HepG2 (cell line): Measurements from ENCODE around the gene RAI14. TPM values are rescaled to one million over a fixed set of nuclear protein-coding genes. Genes with fewer than 3 reads are reported as not detected.

ENCODE experiments used
- MYNN ChIP-seq: sonication (generic); formaldehyde crosslinking; IDR thresholded peaks from 2 replicates; pipeline ENCODE4 v1.4.0; 2020; ENCODE audit warnings: mild to moderate bottlenecking, low read depth, missing genetic modification reagents
- NCOA2 ChIP-seq: sonication (generic); formaldehyde crosslinking; IDR thresholded peaks from 2 replicates; pipeline ENCODE4 v1.8.0; 2022; ENCODE audit warnings: inconsistent platforms
- NR1H2 ChIP-seq: sonication (generic); formaldehyde crosslinking; IDR thresholded peaks from 2 replicates; pipeline ENCODE4 v1.8.1; 2022; ENCODE audit warnings: low read depth, missing genetic modification reagents, borderline replicate concordance
- NR2F6 ChIP-seq, 2 experiments: IDR thresholded peaks; 2 replicates each; pipeline ENCODE4 v1.6.1; 2016; ENCODE audit warnings: antibody characterized with exemption in 1 of 2, mild to moderate bottlenecking in 1 of 2
- PHF21A ChIP-seq: sonication (generic); formaldehyde crosslinking; IDR thresholded peaks from 2 replicates; pipeline ENCODE4 v1.5.0; 2020; ENCODE audit warnings: mild to moderate bottlenecking, missing genetic modification reagents
- PRPF4 ChIP-seq: fragments of 200-400 bp; formaldehyde crosslinking; IDR thresholded peaks from 2 replicates; pipeline ENCODE4 v1.6.1; 2016; ENCODE audit warnings: low read length, low read depth; ENCODE audit not compliant: poor library complexity, severe bottlenecking
- SAFB2 ChIP-seq: sonication (generic); formaldehyde crosslinking; IDR thresholded peaks from 2 replicates; pipeline ENCODE4 v1.5.1; 2020; ENCODE audit warnings: missing genetic modification reagents, low read depth, mild to moderate bottlenecking, borderline replicate concordance
- ZNF121 ChIP-seq: sonication (generic); formaldehyde crosslinking; IDR thresholded peaks from 2 replicates; pipeline ENCODE4 v1.5.0; 2020; ENCODE audit warnings: mild to moderate bottlenecking, missing genetic modification reagents
- ZNF136 ChIP-seq: sonication (generic); formaldehyde crosslinking; IDR thresholded peaks from 2 replicates; pipeline ENCODE4 v1.8.1; 2022; ENCODE audit warnings: low read depth, mild to moderate bottlenecking, moderate library complexity, missing genetic modification reagents
- ZNF280B ChIP-seq: sonication (generic); formaldehyde crosslinking; IDR thresholded peaks from 2 replicates; pipeline ENCODE4 v1.5.0; 2020; ENCODE audit warnings: missing genetic modification reagents, mild to moderate bottlenecking, borderline replicate concordance
- ZNF691 ChIP-seq: sonication (generic); formaldehyde crosslinking; IDR thresholded peaks from 2 replicates; pipeline ENCODE4 v1.4.0; 2020; ENCODE audit warnings: missing genetic modification reagents, low read depth, mild to moderate bottlenecking, borderline replicate concordance
- ZNF770 ChIP-seq: sonication (generic); formaldehyde crosslinking; IDR thresholded peaks from 2 replicates; pipeline ENCODE4 v1.5.0; 2020; ENCODE audit warnings: mild to moderate bottlenecking, missing genetic modification reagents
- ZNF782 ChIP-seq: sonication (generic); formaldehyde crosslinking; IDR thresholded peaks from 2 replicates; pipeline ENCODE4 v1.4.0; 2020; ENCODE audit warnings: missing genetic modification reagents, mild to moderate bottlenecking, borderline replicate concordance
- ZNF816 ChIP-seq: sonication (generic); formaldehyde crosslinking; IDR thresholded peaks from 2 replicates; pipeline ENCODE4 v1.8.0; 2022; ENCODE audit warnings: missing genetic modification reagents, mild to moderate bottlenecking, borderline replicate concordance
- polyA plus RNA-seq, 8 experiments: library from polyadenylated mRNA; depleted of rRNA in 3 of 8; stranded (reverse) in 7 of 8; unstranded in 1 of 8; fragments of >200 nt; fragmentation: Illumina TruSeq in 4 of 8; extraction: Trizol in 4 of 8; gene quantifications; 2 replicates each; pipeline versions ENCODE4 v1.2.1 to v1.2.3, GENCODE V29; 2011 to 2016; ENCODE audit warnings: low read depth in 4 of 8, missing spikeins in 1 of 8, mixed read lengths in 1 of 8; ENCODE audit not compliant: insufficient read depth in 1 of 8
- total RNA-seq, 5 experiments: library from RNA; depleted of rRNA; stranded (reverse); fragments of >200 nt; fragmentation: Illumina TruSeq; extraction: Trizol; gene quantifications; 2 replicates each; pipeline ENCODE4 v1.2.3, GENCODE V29; 2016; ENCODE audit warnings: low read depth in 1 of 5
- TF ChIP-seq, protein P1 (sequence below): sonication (generic); formaldehyde crosslinking; IDR thresholded peaks from 2 replicates; pipeline ENCODE4 v1.4.0; 2020; ENCODE audit warnings: missing genetic modification reagents, mild to moderate bottlenecking, borderline replicate concordance
- TF ChIP-seq, protein P2 (sequence below): IDR thresholded peaks from 2 replicates; pipeline ENCODE4 v1.6.1; 2012; ENCODE audit warnings: low read length, improper control_type of control experiment

The RAI14 gene
- total and polyA plus RNA-seq, 2 of the 13 experiments (the other 11 are each of a cell fraction or from before 2014, with no cell fraction given) = 12.6 to 18.2 TPM

DNA sequence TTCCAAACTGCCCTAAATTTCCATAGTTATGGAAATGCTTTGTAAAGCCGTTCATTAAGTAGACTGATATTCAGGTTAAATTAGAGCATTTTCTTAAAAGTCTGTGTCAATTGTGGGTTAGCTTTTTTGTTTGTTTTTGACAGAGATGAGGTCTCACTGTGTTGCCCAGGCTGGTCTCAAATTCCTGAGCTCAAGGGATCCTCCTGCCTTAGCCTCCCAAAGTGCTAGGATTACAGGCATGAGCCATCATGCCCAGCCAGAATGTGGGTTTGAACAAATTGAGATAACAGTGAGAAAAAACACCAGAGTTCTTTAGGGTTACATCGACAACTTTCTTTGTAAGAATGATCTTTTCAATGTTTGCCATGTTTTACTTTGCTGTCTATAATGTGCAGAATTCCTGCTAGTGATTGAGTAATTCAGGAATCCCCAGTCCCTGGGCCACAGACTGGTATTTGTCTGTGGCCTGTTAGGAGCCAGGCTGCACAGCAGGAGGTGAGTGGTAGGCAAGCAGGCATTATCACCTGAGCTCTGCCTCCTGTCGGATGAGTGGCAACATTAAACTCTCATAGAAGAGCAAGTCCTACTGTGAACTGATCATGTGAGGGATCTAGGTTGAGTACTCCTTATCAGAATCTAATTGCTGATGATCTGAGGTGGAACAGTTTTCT is 80.5 kb downstream of the RAI14 start (continued):
- TF ChIP-seq PHF21A (CRISPR knock-in tag) (no peak), NR2F6 (IDR thresholded peaks at IDR 0.05) (no peak), NR2F6 (CRISPR knock-in tag; IDR thresholded peaks at IDR 0.05) (no peak), SAFB2 (CRISPR knock-in tag) (no peak), ZNF782 (CRISPR knock-in tag) (no peak), MYNN (no peak), PRPF4 (no peak), NR1H2 (CRISPR knock-in tag) (no peak), ZNF136 (CRISPR knock-in tag) (no peak), ZNF816 (no peak), ZNF280B (no peak), ZNF121 (CRISPR knock-in tag) (0 out of 2 replicates have a peak, but pooled peaks have one; percentile 35), NCOA2 (CRISPR knock-in tag) (no peak), ZNF770 (CRISPR knock-in tag) (peak; percentile 81), ZNF691 (CRISPR knock-in tag) (no peak)
- TF ChIP-seq, protein P1, sequence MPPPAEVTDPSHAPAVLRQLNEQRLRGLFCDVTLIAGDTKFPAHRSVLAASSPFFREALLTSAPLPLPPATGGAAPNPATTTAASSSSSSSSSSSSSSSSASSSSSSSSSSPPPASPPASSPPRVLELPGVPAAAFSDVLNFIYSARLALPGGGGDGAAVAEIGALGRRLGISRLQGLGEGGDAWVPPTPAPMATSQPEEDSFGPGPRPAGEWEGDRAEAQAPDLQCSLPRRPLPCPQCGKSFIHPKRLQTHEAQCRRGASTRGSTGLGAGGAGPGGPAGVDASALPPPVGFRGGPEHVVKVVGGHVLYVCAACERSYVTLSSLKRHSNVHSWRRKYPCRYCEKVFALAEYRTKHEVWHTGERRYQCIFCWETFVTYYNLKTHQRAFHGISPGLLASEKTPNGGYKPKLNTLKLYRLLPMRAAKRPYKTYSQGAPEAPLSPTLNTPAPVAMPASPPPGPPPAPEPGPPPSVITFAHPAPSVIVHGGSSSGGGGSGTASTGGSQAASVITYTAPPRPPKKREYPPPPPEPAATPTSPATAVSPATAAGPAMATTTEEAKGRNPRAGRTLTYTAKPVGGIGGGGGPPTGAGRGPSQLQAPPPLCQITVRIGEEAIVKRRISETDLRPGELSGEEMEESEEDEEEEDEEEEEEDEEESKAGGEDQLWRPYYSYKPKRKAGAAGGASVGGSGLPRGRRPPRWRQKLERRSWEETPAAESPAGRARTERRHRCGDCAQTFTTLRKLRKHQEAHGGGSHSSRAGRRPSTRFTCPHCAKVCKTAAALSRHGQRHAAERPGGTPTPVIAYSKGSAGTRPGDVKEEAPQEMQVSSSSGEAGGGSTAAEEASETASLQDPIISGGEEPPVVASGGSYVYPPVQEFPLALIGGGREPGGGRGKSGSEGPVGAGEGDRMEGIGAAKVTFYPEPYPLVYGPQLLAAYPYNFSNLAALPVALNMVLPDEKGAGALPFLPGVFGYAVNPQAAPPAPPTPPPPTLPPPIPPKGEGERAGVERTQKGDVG = no peak
- TF ChIP-seq, protein P2, sequence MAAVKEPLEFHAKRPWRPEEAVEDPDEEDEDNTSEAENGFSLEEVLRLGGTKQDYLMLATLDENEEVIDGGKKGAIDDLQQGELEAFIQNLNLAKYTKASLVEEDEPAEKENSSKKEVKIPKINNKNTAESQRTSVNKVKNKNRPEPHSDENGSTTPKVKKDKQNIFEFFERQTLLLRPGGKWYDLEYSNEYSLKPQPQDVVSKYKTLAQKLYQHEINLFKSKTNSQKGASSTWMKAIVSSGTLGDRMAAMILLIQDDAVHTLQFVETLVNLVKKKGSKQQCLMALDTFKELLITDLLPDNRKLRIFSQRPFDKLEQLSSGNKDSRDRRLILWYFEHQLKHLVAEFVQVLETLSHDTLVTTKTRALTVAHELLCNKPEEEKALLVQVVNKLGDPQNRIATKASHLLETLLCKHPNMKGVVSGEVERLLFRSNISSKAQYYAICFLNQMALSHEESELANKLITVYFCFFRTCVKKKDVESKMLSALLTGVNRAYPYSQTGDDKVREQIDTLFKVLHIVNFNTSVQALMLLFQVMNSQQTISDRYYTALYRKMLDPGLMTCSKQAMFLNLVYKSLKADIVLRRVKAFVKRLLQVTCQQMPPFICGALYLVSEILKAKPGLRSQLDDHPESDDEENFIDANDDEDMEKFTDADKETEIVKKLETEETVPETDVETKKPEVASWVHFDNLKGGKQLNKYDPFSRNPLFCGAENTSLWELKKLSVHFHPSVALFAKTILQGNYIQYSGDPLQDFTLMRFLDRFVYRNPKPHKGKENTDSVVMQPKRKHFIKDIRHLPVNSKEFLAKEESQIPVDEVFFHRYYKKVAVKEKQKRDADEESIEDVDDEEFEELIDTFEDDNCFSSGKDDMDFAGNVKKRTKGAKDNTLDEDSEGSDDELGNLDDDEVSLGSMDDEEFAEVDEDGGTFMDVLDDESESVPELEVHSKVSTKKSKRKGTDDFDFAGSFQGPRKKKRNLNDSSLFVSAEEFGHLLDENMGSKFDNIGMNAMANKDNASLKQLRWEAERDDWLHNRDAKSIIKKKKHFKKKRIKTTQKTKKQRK = no peak
